PC-3 (cell line): ENCODE measurements around the gene ZNF341.

Experiments used
- EZH2 ChIP-seq: fragments of 300-600 bp; sonication (generic); IDR thresholded peaks from one replicate; pipeline ENCODE4 v1.6.1; 2017; ENCODE audit warnings: antibody characterized with exemption, mild to moderate bottlenecking, low read length; ENCODE audit not compliant: unreplicated experiment
- TF ChIP-seq, protein P1 (sequence below): fragments of 300-600 bp; sonication (generic); conservative IDR thresholded peaks from 2 replicates; pipeline ENCODE4 v1.5.1; 2017; ENCODE audit warnings: antibody characterized with exemption, low read depth, mild to moderate bottlenecking, low read length

DNA sequence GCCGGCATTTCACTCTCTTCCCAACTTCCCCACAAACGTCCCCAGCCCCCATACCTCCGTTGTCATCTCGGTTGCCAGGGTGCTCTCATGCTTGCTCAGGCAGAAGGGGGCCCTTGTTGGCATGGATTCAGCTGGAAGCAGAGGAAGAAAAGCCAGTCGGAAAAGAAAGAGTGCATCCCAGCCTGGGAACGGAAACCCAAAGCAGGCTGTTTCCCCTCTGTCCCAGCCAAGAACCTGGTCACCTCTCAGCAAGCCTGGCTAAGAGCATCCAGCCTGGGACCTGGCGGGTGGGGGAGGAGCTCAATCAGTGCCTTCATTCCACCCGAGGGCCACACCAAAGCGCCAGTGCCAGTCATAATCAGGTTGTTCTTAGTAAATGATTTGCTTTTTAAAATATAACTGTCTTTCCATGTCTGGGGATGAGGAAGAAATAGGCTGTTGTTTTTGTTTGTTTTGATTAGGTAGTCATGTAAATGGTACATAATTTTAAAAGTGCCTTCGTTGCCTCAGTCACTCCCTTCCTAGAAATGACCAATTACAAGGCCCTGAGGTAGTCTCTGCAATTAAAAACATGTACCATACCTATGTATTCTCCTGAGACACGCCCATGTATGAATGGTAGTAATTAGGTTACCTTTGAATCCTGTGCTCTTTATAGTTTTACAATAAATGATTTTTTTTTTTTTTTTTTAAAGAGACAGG, 100.5 kb downstream of the ZNF341 start:
- TF ChIP-seq, protein P1, sequence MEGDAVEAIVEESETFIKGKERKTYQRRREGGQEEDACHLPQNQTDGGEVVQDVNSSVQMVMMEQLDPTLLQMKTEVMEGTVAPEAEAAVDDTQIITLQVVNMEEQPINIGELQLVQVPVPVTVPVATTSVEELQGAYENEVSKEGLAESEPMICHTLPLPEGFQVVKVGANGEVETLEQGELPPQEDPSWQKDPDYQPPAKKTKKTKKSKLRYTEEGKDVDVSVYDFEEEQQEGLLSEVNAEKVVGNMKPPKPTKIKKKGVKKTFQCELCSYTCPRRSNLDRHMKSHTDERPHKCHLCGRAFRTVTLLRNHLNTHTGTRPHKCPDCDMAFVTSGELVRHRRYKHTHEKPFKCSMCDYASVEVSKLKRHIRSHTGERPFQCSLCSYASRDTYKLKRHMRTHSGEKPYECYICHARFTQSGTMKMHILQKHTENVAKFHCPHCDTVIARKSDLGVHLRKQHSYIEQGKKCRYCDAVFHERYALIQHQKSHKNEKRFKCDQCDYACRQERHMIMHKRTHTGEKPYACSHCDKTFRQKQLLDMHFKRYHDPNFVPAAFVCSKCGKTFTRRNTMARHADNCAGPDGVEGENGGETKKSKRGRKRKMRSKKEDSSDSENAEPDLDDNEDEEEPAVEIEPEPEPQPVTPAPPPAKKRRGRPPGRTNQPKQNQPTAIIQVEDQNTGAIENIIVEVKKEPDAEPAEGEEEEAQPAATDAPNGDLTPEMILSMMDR = no peak
- no peak for TF ChIP-seq EZH2
